Psoas muscle (tissue), 8 donors: ENCODE results near the gene MKKS. TPM values are rescaled to one million over a fixed set of nuclear protein-coding genes. Genes with fewer than 3 reads are reported as not detected.

Experiments
- ATAC-seq, 4 donors: fragments of 200-7000 bp; cut with Tn5 transposase; one replicate each; pipeline ENCODE4 v1.9.1; 2020; ENCODE audit warnings: moderate library complexity in 3 of 4, mild to moderate bottlenecking in 2 of 4
- DNase-seq, 2 donors: peaks; one replicate each; pipeline ENCODE4 v3.0.0-alpha.2; 2020
- H3K27ac ChIP-seq: fragments of 200-600 bp; one replicate; pipeline ENCODE4 v1.8.0; 2022
- H3K27me3 ChIP-seq, 3 donors: fragments of 200-600 bp in 1 of 3; one replicate each; pipeline versions ENCODE4 v1.6.1 to v1.8.0; 2013 to 2022; ENCODE audit warnings: low read length in 2 of 3, mild to moderate bottlenecking in 2 of 3, moderate library complexity in 1 of 3; ENCODE audit not compliant: insufficient read depth in 3 of 3
- H3K36me3 ChIP-seq, 2 donors: fragments of 200-600 bp in 1 of 2; one replicate each; pipeline versions ENCODE4 v1.6.1 to v1.8.0; 2013 to 2022; ENCODE audit warnings: low read depth in 1 of 2, mild to moderate bottlenecking in 1 of 2, moderate library complexity in 1 of 2; ENCODE audit not compliant: insufficient read depth in 1 of 2
- H3K4me1 ChIP-seq: fragments of 200-600 bp; one replicate; pipeline ENCODE4 v1.8.0; 2022
- H3K4me3 ChIP-seq: fragments of 200-600 bp; one replicate; pipeline ENCODE4 v1.8.0; 2022; ENCODE audit warnings: mild to moderate bottlenecking
- H3K9me3 ChIP-seq: fragments of 200-600 bp; one replicate; pipeline ENCODE4 v1.8.0; 2022
- CTCF ChIP-seq: fragments of 200-600 bp; IDR thresholded peaks from one replicate; pipeline ENCODE4 v1.8.0; 2022; ENCODE audit warnings: antibody characterized with exemption
- WGBS, 3 donors: extraction: QIAGEN DNeasy Blood & Tissue Kit; methylation state at CpG; one replicate each; pipeline versions ENCODE4 v1.1.6 to v1.1.7; 2013; 5-methylcytosine and 5-hydroxymethylcytosine counted together
- intact Hi-C, 2 donors: fragments of 100-400 bp; cut with DNase I; formaldehyde crosslinking; loops; one replicate each; pipeline versions ENCODE4 v1.11.0 to v1.14.2; 2022
- polyA plus RNA-seq, 3 donors: library from polyadenylated mRNA; stranded (reverse); fragments of 200-250 nt; gene quantifications; one replicate each; pipeline ENCODE4 v1.2.3, GENCODE V29; 2013
- total RNA-seq, 4 donors: library from RNA; stranded (reverse); fragmentation: NEBNext Ultra II Directional in 2 of 4; extraction: Animal tissue kit (Norgen Biotek cat#: 25700) in 2 of 4; gene quantifications; one replicate each; pipeline versions ENCODE4 v1.2.1 to v1.2.4, GENCODE V29; 2021 to 2023
- donor health status: healthy with polysubstance abuse.
- donor health status: DM: no; HTN: no; CAD: no; lungs with moderate emphysema.
- donor health status: Bipolar disorder and iron deficiency.
- donor health status: healthy.
- donor health status: DM: yes; HTN: yes; CAD: no.
- donor health status: DM: no; HTN: no; CAD: no.
- donor health status: DM: no; HTN: no; CAD: no.
- donor health status: DM: yes; HTN: yes; CAD: no.

Gene MKKS
- total and polyA plus RNA-seq, 7 donors: 10.5 to 40.1 (median 22.7) TPM

DNA sequence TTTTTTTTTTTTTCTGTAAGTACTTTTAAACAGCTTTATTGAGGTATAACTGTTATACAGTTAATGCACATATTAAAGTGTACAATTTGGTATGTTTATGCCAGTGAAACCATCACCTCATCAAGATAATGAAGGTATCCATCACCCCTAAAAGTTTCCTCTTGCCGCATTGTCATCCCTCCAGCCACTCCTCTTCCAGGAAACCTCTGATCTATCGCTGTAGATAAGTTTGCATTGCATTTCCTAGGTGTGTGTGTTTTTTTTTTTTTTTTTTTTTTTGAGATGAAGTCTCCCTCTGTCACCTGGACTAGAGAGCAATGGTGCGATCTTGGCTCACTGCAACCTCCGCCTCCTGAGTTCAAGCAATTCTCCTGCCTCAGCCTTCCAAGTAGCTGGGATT, 4.2 kb upstream of the MKKS start:
- H3K27ac ChIP-seq: no peak overlapping the region
- intact Hi-C loops: loop anchor here in 1 of 2 donors (10.0 kb wide), 1 partner anchor 403 kb away; the partner anchor contains the start of gene ANKEF1
- ATAC-seq (no peak), DNase-seq (no peak)
- no peaks in the 10 kb centered on the region for H3K27me3 ChIP-seq
- no peak for TF ChIP-seq CTCF
- no peak overlapping the region for H3K4me3 ChIP-seq
- H3K4me1 ChIP-seq: peaks cover under 1% of the 10 kb centered on the region
- no peaks in the 10 kb centered on the region for H3K9me3 ChIP-seq
- WGBS, 3 donors: 80 to 96% (median 81%) methylated on average over 4 of the region's 4 CpGs
- no peaks in the 10 kb centered on the region for H3K36me3 ChIP-seq

GRCh38 chr20:10436053-10436699, 2.2 kb upstream of the MKKS start:
- intact Hi-C loops: loop anchor here in 1 of 2 donors (10.0 kb wide), 1 partner anchor 401 kb away; the partner anchor contains the start of gene ANKEF1
- H3K4me3 ChIP-seq: no peak overlapping the region

GRCh38 chr20:10434832-10435812, 1.1 kb upstream of the MKKS start, which contains the start of gene SLX4IP:
Gene SLX4IP, plus strand, starts transcription at chr20:10435305. Its CDS starts 22,900 bp downstream, at chr20:10458205.
- Histone ChIP-seq H3K36me3 (no peaks in the 10 kb centered on the region), H3K4me3 (peak within 1 kb of the TSS; percentile 95), H3K27ac (peak within 1 kb of the TSS; percentile 96), H3K9me3 (no peaks in the 10 kb centered on the region), H3K4me1 (peaks cover 28% of the 10 kb centered on the region), H3K27me3 (no peaks in the 10 kb centered on the region)
- TF ChIP-seq CTCF: no peak
- WGBS, 3 donors: 2 to 4% (median 3%) methylated on average over 32 of the region's 32 CpGs
- intact Hi-C loops: loop anchor here in 1 of 2 donors (10.0 kb wide), 1 partner anchor 400 kb away; the partner anchor contains the start of gene ANKEF1
- DNase-seq (peak; percentile 85 to 93), ATAC-seq (peak; percentile 74 to 85 (median 80))

More at GRCh38 chr20:10436053-10436699, 2.2 kb upstream of the MKKS start:
- no peak overlapping the region for H3K27ac ChIP-seq
- DNase-seq (no peak), ATAC-seq (no peak)
- 94 to 95% (median 95%) methylated on average over 20 of the region's 20 CpGs for WGBS, 3 donors
- peaks cover 20% of the 10 kb centered on the region for H3K4me1 ChIP-seq
- no peaks in the 10 kb centered on the region for H3K36me3 ChIP-seq
- no peaks in the 10 kb centered on the region for H3K27me3 ChIP-seq
- TF ChIP-seq CTCF: no peak
- H3K9me3 ChIP-seq: no peaks in the 10 kb centered on the region

DNA sequence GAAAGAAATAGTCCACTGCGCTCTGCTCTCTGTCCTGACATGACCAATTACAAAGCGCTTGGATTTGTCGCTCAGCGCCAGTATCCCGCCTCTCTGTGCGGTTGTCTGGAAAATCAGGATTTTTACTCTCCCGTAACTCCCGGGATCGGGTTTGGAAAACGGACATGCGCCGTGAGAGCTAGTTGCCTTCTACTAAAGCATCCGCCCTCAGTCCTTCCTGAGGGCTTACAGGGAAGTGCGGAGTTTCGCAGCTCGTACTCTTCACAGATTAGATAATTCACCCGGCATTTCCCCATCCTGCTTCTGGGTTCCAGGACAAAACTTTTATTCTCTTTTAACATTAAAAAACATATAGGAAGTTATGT, 427 bp upstream of the MKKS start:
- H3K27me3 ChIP-seq: no peaks in the 10 kb centered on the region
- peak overlapping the region; percentile 95 for H3K4me3 ChIP-seq
- no peaks in the 10 kb centered on the region for H3K9me3 ChIP-seq
- intact Hi-C loops: loop anchor here in 1 of 2 donors (10.0 kb wide), 1 partner anchor 400 kb away; the partner anchor contains the start of gene ANKEF1
- peak; percentile 88 to 92 (median 90) for ATAC-seq
- TF ChIP-seq CTCF: no peak
- H3K27ac ChIP-seq: peak overlapping the region; percentile 96
- peaks cover 0 to 1% of the 10 kb centered on the region in 2 donors for H3K36me3 ChIP-seq
- peak; percentile 89 to 95 for DNase-seq
- WGBS, 3 donors: 0% methylated on average over 17 of the region's 17 CpGs
- H3K4me1 ChIP-seq: peaks cover 34% of the 10 kb centered on the region
